H1 (cell line): Measurements from ENCODE around the gene CDK13. TPM values are rescaled to one million over a fixed set of nuclear protein-coding genes. Genes with fewer than 3 reads are reported as not detected.

Experiments
- BRCA1 ChIP-seq: IDR thresholded peaks from 2 replicates; pipeline ENCODE4 v1.6.1; 2012; ENCODE audit warnings: low read depth, low read length, improper control_type of control experiment
- TCF12 ChIP-seq: IDR thresholded peaks from 2 replicates; pipeline ENCODE4 v1.6.1; 2011; ENCODE audit warnings: low read depth, mild to moderate bottlenecking, low read length
- polyA plus RNA-seq, 7 experiments: library from polyadenylated mRNA; depleted of rRNA in 3 of 7; stranded (reverse) in 5 of 7; unstranded in 2 of 7; fragments of >200 nt in 5 of 7; fragments of 200-250 nt in 2 of 7; gene quantifications; 1 replicate in 5 of 7; 2 replicates in 1 of 7; 4 replicates in 1 of 7; pipeline versions ENCODE4 v1.2.1 to v1.2.3, GENCODE V29; 2011 to 2013; ENCODE audit warnings: missing spikeins in 2 of 7, mixed read lengths in 2 of 7
- total RNA-seq: library from RNA; stranded (reverse); fragmentation: NEBNext Ultra II Directional; extraction: Animal tissue kit (Norgen Biotek cat#: 25700); gene quantifications from 2 replicates; pipeline ENCODE4 v1.2.1, GENCODE V29; 2021

The CDK13 gene
- total and polyA plus RNA-seq, 2 of the 8 experiments (the other 6 are each of a cell fraction or from before 2014, with no cell fraction given), result 22.6 to 49.5 TPM

DNA sequence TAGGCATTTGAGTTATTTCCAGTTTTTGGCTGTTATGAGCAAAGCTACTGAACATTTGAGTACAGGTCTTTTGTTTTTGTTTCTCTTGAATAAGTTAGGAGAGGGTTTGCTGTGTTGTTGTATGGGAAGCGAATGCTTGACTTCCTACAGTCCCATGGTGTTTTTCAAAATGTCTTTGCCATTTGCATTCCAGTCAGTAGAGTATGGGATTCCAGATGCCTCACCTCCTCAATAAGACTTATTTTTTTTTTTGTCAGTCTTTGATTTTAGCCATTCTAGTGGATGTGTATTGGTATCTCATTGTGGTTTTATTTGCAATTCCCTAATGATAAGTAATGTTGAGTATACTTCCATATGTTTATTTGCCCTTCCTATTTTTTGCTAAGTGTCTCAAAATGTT, 19.4 kb downstream of the CDK13 start (continued):
- TF ChIP-seq TCF12 (no peak), BRCA1 (no peak)
